ENCODE measurements around the gene FBLN5. TPM values are rescaled to one million over a fixed set of nuclear protein-coding genes. Genes with fewer than 3 reads are reported as not detected.

Gene FBLN5
- total RNA-seq, 1 experiment from 2014 or later = 1.0 TPM

DNA sequence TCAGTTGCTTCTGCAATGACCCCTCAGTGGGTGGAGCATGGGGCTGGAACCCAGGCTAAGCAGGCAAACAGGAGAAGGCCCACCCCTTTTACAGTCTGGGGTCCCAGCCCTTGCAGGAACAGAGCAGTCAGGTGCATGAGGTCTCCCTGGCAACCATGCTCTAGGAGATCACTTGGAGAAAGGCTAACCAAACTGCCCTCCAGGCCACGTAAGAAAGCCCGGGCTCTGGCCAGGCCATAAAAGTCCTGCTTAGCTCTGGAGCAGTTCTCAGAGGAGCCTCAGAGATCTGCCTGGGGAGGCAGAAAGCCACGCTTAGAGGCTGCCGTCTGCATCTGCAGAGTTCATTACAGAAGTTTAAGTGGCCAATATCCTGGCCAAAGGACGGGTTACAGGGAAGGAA is 65.1 kb downstream of the FBLN5 start:
- no peaks in the 10 kb centered on the region for H3K9me3 ChIP-seq (ENCODE audit: control insufficient read depth, low read depth, low read length)
- no peaks in the 10 kb centered on the region for H3K4me1 ChIP-seq (ENCODE audit: insufficient read depth, low read length)
- H3K4me3 Mint-ChIP-seq = no peak overlapping the region
- no peak overlapping the region for H2BK20ac ChIP-seq (ENCODE audit: low read depth, low read length, poor library complexity, severe bottlenecking)
- no peak overlapping the region for H3K18ac ChIP-seq (ENCODE audit: insufficient read length, low read depth, low read length)
- H3K14ac ChIP-seq (ENCODE audit: insufficient read depth, low read length) = no peak overlapping the region
- H3K27me3 Mint-ChIP-seq (ENCODE audit: low read depth) = no peaks in the 10 kb centered on the region; the same call in 1 of the 2 replicates
- TF ChIP-seq, protein P1, sequence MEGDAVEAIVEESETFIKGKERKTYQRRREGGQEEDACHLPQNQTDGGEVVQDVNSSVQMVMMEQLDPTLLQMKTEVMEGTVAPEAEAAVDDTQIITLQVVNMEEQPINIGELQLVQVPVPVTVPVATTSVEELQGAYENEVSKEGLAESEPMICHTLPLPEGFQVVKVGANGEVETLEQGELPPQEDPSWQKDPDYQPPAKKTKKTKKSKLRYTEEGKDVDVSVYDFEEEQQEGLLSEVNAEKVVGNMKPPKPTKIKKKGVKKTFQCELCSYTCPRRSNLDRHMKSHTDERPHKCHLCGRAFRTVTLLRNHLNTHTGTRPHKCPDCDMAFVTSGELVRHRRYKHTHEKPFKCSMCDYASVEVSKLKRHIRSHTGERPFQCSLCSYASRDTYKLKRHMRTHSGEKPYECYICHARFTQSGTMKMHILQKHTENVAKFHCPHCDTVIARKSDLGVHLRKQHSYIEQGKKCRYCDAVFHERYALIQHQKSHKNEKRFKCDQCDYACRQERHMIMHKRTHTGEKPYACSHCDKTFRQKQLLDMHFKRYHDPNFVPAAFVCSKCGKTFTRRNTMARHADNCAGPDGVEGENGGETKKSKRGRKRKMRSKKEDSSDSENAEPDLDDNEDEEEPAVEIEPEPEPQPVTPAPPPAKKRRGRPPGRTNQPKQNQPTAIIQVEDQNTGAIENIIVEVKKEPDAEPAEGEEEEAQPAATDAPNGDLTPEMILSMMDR (conservative IDR thresholded peaks at IDR 0.05) = no peak
- H4K20me1 ChIP-seq (ENCODE audit: control insufficient read depth, insufficient read depth, insufficient read length) = no peaks in the 10 kb centered on the region
- H3K79me2 ChIP-seq (ENCODE audit: insufficient read depth, low read length) = no peaks in the 10 kb centered on the region
- peaks cover 3 to 4% of the 10 kb centered on the region in 2 experiments; a peak in 3 of 4 replicates for H3K4me1 Mint-ChIP-seq
- no peak overlapping the region for H2BK5ac ChIP-seq (ENCODE audit: insufficient read length, low read length)
- H4K8ac ChIP-seq (replicated peaks; ENCODE audit: insufficient read length, low read depth, low read length) = no peak overlapping the region
- no peak overlapping the region for H3K23ac ChIP-seq (ENCODE audit: insufficient read length, low read depth, low read length)
- no peak for DNase-seq
- no peak overlapping the region for H2BK15ac ChIP-seq (ENCODE audit: low read depth, low read length)
- no peak overlapping the region for H3K56ac ChIP-seq (ENCODE audit: insufficient read length, low read depth, low read length)
- H3K23me2 ChIP-seq (ENCODE audit: insufficient read length, low read depth, low read length, poor library complexity, severe bottlenecking) = no peaks in the 10 kb centered on the region
- no CpG with 5 or more reads among the region's 5 CpGs for WGBS (ENCODE audit: extremely low coverage, insufficient read length, low lambda C conversion rate)
- H3K36me3 Mint-ChIP-seq (ENCODE audit: insufficient read depth in 1 of 3, low read depth in 3 of 3) = no peaks in the 10 kb centered on the region
- H4K5ac ChIP-seq (ENCODE audit: insufficient read length, low read depth, low read length) = no peak overlapping the region
- H3K27ac ChIP-seq (ENCODE audit: insufficient read length, low read depth, low read length) = no peak overlapping the region
- no peaks in the 10 kb centered on the region for H3K79me1 ChIP-seq (ENCODE audit: insufficient read depth, low read depth, low read length, poor library complexity, severe bottlenecking)
- no peak overlapping the region for H3K27ac Mint-ChIP-seq
- H2BK120ac ChIP-seq (ENCODE audit: low read depth, low read length, poor library complexity, severe bottlenecking) = no peak overlapping the region
- H3K27me3 ChIP-seq (ENCODE audit: insufficient read depth, low read length) = no peaks in the 10 kb centered on the region
- no peak overlapping the region for H3K4ac ChIP-seq (ENCODE audit: low read depth, low read length)
- H2AFZ ChIP-seq (ENCODE audit: low read length) = no peak overlapping the region
- no peak overlapping the region for H3K4me2 ChIP-seq (ENCODE audit: insufficient read depth, insufficient read length, low read length)
- H4K91ac ChIP-seq (ENCODE audit: insufficient read length, low read depth, low read length) = no peak overlapping the region
- no peak overlapping the region for H3T11ph ChIP-seq (ENCODE audit: low read length)
- H2BK12ac ChIP-seq (ENCODE audit: insufficient read length, low read depth, low read length) = no peak overlapping the region
- H3K9me3 Mint-ChIP-seq = no peaks in the 10 kb centered on the region
- H2AK5ac ChIP-seq (ENCODE audit: insufficient read length, low read length) = no peak overlapping the region
- H3K9ac ChIP-seq (ENCODE audit: extremely low read depth, insufficient read length, low read length) = no peak overlapping the region

All from H9 (cell line).